Loucy (cell line): ENCODE results near the gene LRCH1.

Experiments
- EZH2phosphoT487 ChIP-seq: fragments of 200-600 bp; IDR thresholded peaks from 2 replicates; pipeline ENCODE4 v1.6.1; 2018; ENCODE audit warnings: antibody characterized with exemption, mild to moderate bottlenecking, moderate library complexity, borderline replicate concordance
- TF ChIP-seq, protein P1 (sequence below): fragments of 200-600 bp; sonication (generic); conservative IDR thresholded peaks from 2 replicates; pipeline ENCODE4 v1.5.1; 2014; ENCODE audit warnings: mild to moderate bottlenecking, antibody characterized with exemption, low read length

DNA sequence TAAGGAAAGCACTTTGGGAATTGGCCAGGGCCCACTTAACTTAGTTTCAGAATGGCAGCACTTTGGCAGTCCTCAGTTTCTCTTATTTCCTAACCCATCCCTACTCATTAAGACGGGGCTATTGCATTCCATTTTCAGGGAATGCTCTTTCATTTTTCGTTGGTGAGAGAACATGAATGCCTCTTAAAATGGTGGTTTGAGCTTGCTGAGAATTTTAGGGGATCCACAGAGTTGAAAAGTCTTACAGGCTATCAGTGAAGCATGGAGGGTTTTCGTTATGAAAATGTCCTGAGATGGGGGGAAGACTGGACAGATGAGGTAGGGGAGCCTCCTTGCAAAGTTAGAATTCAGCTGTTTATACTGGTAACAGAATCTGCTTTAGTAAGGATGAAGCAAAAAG is 71.4 kb downstream of the LRCH1 start:
- TF ChIP-seq, protein P1, sequence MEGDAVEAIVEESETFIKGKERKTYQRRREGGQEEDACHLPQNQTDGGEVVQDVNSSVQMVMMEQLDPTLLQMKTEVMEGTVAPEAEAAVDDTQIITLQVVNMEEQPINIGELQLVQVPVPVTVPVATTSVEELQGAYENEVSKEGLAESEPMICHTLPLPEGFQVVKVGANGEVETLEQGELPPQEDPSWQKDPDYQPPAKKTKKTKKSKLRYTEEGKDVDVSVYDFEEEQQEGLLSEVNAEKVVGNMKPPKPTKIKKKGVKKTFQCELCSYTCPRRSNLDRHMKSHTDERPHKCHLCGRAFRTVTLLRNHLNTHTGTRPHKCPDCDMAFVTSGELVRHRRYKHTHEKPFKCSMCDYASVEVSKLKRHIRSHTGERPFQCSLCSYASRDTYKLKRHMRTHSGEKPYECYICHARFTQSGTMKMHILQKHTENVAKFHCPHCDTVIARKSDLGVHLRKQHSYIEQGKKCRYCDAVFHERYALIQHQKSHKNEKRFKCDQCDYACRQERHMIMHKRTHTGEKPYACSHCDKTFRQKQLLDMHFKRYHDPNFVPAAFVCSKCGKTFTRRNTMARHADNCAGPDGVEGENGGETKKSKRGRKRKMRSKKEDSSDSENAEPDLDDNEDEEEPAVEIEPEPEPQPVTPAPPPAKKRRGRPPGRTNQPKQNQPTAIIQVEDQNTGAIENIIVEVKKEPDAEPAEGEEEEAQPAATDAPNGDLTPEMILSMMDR = no peak
- no peak for TF ChIP-seq EZH2phosphoT487
